Endothelial cell (in vitro differentiated cells): ENCODE measurements around the gene ADGRG6. TPM values are rescaled to one million over a fixed set of nuclear protein-coding genes. Genes with fewer than 3 reads are reported as not detected.

Experiments used
- DNase-seq: peaks from one replicate; pipeline ENCODE4 v3.0.0; 2021; ENCODE audit warnings: low spot score
- H3K27ac Mint-ChIP-seq: one replicate; pipeline ENCODE4 v1.8.0; 2021; ENCODE audit warnings: mixed read lengths, inconsistent platforms; ENCODE audit not compliant: unreplicated experiment
- H3K27me3 Mint-ChIP-seq: one replicate; pipeline ENCODE4 v1.8.0; 2021; ENCODE audit warnings: mild to moderate bottlenecking, moderate library complexity, mixed read lengths, inconsistent platforms; ENCODE audit not compliant: unreplicated experiment
- H3K36me3 Mint-ChIP-seq: one replicate; pipeline ENCODE4 v1.8.0; 2021; ENCODE audit warnings: mild to moderate bottlenecking, low read depth, mixed read lengths, inconsistent platforms; ENCODE audit not compliant: unreplicated experiment
- H3K4me1 Mint-ChIP-seq: one replicate; pipeline ENCODE4 v1.8.0; 2021; ENCODE audit warnings: mild to moderate bottlenecking, mixed read lengths, inconsistent platforms; ENCODE audit not compliant: unreplicated experiment
- H3K4me3 Mint-ChIP-seq: one replicate; pipeline ENCODE4 v1.8.0; 2021; ENCODE audit warnings: mild to moderate bottlenecking, mixed read lengths, inconsistent platforms; ENCODE audit not compliant: unreplicated experiment
- H3K9me3 Mint-ChIP-seq: one replicate; pipeline ENCODE4 v1.8.0; 2021; ENCODE audit warnings: mixed read lengths, inconsistent platforms; ENCODE audit not compliant: unreplicated experiment
- total RNA-seq: library from RNA; stranded (reverse); fragmentation: NEBNext Ultra II Directional; extraction: Animal tissue kit (Norgen Biotek cat#: 25700); gene quantifications from one replicate; pipeline ENCODE4 v1.2.1, GENCODE V29; 2021; ENCODE audit not compliant: unreplicated experiment
- TF ChIP-seq, protein P1 (sequence below): fragments of 200-600 bp; sonication (generic); IDR thresholded peaks from one replicate; pipeline ENCODE4 v1.5.0; 2021; ENCODE audit warnings: antibody characterized with exemption; ENCODE audit not compliant: unreplicated experiment

The ADGRG6 gene
- total RNA-seq, 1 donor from 2014 or later, result 8.8 TPM

DNA sequence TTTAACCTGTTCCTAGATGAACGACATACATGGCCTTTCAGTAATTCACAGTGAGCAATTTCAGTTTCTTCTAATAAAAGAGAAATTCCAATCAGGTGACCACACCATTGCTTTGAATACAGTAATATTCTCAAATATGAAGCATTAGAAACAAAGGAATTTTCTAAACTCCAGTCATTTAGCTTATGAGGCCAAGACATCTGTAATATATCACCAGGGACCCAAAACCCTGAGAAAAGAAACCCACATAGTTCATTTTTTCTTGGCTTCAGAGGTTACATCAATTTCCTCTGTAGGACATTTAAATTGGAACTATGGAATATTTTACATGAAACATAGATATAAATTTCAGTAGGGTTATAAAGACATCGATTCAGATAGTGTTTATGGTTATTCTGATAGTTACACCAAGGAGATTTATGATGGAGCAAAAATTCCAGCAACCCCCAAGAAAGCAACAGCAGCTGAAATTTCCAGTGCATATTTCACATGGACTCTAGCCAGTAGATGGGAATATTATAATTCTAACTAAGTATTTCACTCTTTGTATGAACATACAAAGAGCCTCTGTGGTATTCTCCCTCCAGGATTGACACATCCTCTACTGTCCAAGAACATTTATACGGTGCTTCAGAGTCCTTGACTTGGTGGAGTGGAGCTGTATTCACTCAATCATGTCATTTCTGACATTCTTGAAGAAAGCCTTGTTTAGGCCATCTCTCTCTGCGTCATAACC, 82.9 kb downstream of the ADGRG6 start:
- TF ChIP-seq, protein P1, sequence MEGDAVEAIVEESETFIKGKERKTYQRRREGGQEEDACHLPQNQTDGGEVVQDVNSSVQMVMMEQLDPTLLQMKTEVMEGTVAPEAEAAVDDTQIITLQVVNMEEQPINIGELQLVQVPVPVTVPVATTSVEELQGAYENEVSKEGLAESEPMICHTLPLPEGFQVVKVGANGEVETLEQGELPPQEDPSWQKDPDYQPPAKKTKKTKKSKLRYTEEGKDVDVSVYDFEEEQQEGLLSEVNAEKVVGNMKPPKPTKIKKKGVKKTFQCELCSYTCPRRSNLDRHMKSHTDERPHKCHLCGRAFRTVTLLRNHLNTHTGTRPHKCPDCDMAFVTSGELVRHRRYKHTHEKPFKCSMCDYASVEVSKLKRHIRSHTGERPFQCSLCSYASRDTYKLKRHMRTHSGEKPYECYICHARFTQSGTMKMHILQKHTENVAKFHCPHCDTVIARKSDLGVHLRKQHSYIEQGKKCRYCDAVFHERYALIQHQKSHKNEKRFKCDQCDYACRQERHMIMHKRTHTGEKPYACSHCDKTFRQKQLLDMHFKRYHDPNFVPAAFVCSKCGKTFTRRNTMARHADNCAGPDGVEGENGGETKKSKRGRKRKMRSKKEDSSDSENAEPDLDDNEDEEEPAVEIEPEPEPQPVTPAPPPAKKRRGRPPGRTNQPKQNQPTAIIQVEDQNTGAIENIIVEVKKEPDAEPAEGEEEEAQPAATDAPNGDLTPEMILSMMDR, result no peak
- no peak overlapping the region for H3K27ac Mint-ChIP-seq
- no peak for DNase-seq

DNA sequence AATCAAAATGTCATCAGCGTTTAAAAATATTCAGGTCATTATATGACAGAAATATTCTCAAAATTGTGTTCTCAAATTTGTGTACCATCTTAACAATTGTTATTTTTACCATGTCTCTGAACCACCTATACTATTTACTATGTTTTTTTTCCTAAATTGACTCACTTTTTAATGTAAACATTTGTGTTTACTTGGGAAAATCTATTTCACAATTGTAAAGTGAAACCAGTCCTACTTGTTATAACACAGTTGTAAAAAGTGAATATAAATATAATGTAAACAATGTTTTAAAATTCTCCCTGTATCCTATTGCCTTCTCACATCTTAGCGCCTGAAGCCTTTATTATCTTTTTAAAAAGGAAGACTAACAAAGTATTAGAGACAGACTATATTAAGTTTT, 83.5 kb downstream of the ADGRG6 start:
- Mint-ChIP-seq H3K27me3 (peaks cover 2% of the 10 kb centered on the region), H3K4me1 (peaks cover 4% of the 10 kb centered on the region), H3K36me3 (no peaks in the 10 kb centered on the region), H3K4me3 (no peak overlapping the region), H3K9me3 (no peaks in the 10 kb centered on the region), H3K27ac (no peak overlapping the region)
- TF ChIP-seq, protein P1, result no peak
- no peak for DNase-seq

More for the DNA sequence above, 82.9 kb downstream of the ADGRG6 start:
- H3K4me3 Mint-ChIP-seq, result no peak overlapping the region
- no peaks in the 10 kb centered on the region for H3K9me3 Mint-ChIP-seq
- peaks cover 11% of the 10 kb centered on the region for H3K4me1 Mint-ChIP-seq
- peaks cover 2% of the 10 kb centered on the region for H3K27me3 Mint-ChIP-seq
- H3K36me3 Mint-ChIP-seq, result no peaks in the 10 kb centered on the region

DNA sequence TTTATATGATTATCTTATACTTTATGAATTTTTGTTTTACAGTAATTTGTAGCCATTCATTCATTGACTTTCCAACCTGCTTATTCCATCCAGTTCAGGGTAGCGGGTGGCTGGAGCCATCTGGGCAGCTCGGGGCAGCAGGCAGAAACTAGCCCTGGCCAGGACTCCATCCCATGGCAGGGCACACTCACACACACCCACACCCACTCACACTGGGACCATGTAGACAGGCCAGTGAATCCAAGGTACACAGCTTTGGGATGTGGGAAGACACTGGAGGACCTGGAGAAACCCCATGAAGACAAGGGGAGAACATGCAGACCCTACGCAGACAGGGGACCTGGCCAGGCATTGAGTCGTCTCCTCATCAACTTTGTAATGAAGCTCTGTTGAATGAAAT, 84.8 kb downstream of the ADGRG6 start:
- Mint-ChIP-seq H3K27ac (no peak overlapping the region), H3K4me1 (no peaks in the 10 kb centered on the region), H3K36me3 (no peaks in the 10 kb centered on the region), H3K9me3 (no peaks in the 10 kb centered on the region), H3K27me3 (no peaks in the 10 kb centered on the region), H3K4me3 (no peak overlapping the region)
- DNase-seq, result no peak
- TF ChIP-seq, protein P1, result no peak

DNA sequence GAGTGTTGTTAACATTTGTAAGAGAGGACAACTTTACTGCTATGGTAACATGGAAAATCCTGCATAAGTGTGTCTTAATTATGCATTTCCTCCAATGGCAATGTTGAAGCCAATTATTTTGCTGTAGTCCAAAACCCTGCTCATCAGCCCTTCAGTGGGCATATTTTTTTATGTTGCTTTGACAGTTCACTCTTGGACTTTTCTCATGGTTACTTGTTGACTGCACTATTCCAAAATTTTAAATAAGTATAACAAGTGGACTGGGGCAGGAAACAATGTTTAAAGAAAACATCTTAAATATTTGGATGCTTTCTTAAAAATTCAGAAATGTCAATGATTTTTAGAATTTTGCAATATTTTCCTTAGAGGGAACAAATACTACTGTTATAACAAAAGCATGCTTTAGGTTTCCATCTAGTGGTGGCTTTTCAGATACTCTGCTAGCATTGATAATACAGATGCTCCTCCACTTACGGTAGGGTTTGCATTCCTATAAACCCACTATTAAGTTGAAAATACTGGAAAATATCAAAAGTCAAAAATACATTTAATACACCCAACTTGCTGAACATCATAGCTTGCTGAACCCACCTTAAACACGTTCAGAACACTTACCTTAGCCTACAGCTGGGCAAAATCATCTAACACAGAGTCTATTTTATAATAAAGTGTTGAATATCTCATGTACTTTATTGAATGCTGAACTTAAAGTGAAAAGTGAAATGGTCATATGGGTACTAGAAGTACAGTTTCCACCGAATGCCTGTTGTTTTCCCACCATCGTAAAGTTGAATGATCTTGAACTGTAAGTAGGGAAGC, 86.4 kb downstream of the ADGRG6 start:
- Mint-ChIP-seq H3K27me3 (no peaks in the 10 kb centered on the region), H3K27ac (no peak overlapping the region), H3K4me1 (no peaks in the 10 kb centered on the region), H3K4me3 (no peak overlapping the region), H3K36me3 (no peaks in the 10 kb centered on the region), H3K9me3 (no peaks in the 10 kb centered on the region)
- DNase-seq, result no peak
- TF ChIP-seq, protein P1, result peak; percentile 47

DNA sequence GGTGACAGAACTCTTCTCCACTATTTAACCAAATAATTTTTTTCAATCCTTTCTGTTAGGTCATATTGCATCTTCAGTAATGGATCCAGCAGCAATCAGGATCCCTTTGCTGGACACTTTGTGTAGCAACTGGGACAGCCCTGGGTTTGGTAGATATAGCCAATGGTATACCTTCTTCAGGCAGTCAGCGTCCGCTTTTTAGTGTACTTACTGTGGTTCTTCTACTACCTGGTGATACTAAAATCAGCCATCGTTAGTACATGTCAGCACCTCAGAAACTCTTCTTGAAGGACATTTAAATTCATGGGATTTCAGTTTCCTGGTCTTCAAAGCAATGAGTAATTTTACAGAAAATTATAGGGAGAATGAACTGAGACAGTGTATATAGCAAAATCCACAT, 93.5 kb downstream of the ADGRG6 start:
- no peaks in the 10 kb centered on the region for H3K36me3 Mint-ChIP-seq
- TF ChIP-seq, protein P1, result no peak
- no peak for DNase-seq
- H3K4me3 Mint-ChIP-seq, result no peak overlapping the region
- no peak overlapping the region for H3K27ac Mint-ChIP-seq
- H3K27me3 Mint-ChIP-seq, result no peaks in the 10 kb centered on the region
- H3K4me1 Mint-ChIP-seq, result peaks cover 6% of the 10 kb centered on the region
- no peaks in the 10 kb centered on the region for H3K9me3 Mint-ChIP-seq
